GM23338 (cell line): ENCODE measurements around the gene IMPA2. TPM values are rescaled to one million over a fixed set of nuclear protein-coding genes. Genes with fewer than 3 reads are reported as not detected.

Experiments
- ATAC-seq: fragments of 200-7000 bp; cut with Tn5 transposase; 3 replicates; pipeline ENCODE4 v1.9.1; 2020
- DNase-seq: peaks from one replicate; pipeline ENCODE4 v3.0.0-alpha.2; 2015; ENCODE audit warnings: low spot score
- H2AFZ ChIP-seq: fragments of 200-600 bp; sonication (generic); 2 replicates; pipeline ENCODE4 v1.8.0; 2016; ENCODE audit warnings: antibody characterized with exemption, mild to moderate bottlenecking, moderate library complexity
- H3F3A ChIP-seq: fragments of 200-600 bp; sonication (generic); replicated peaks from 2 replicates; pipeline ENCODE4 v1.8.0; 2017; ENCODE audit warnings: antibody characterized with exemption, mixed run types, low read depth
- H3K27ac ChIP-seq: fragments of 200-600 bp; sonication (generic); 2 replicates; pipeline ENCODE4 v1.6.1; 2016; ENCODE audit warnings: low read depth
- H3K27me3 ChIP-seq: fragments of 200-600 bp; sonication (generic); 2 replicates; pipeline ENCODE4 v1.8.0; 2016; ENCODE audit warnings: mild to moderate bottlenecking, mixed run types, moderate library complexity; ENCODE audit not compliant: insufficient read depth
- H3K36me3 ChIP-seq: fragments of 200-600 bp; sonication (generic); 2 replicates; pipeline ENCODE4 v1.8.0; 2016; ENCODE audit warnings: mild to moderate bottlenecking; ENCODE audit not compliant: insufficient read depth
- H3K4me1 ChIP-seq: fragments of 200-600 bp; sonication (generic); 2 replicates; pipeline ENCODE4 v1.8.0; 2016; ENCODE audit warnings: mild to moderate bottlenecking, moderate library complexity; ENCODE audit not compliant: insufficient read depth
- H3K4me2 ChIP-seq: fragments of 200-600 bp; sonication (generic); 2 replicates; pipeline ENCODE4 v1.7.1; 2017; ENCODE audit warnings: mixed run types
- H3K4me3 ChIP-seq: fragments of 200-600 bp; sonication (generic); 2 replicates; pipeline ENCODE4 v1.6.1; 2016; ENCODE audit warnings: mixed run types
- H3K79me2 ChIP-seq: fragments of 200-600 bp; sonication (generic); replicated peaks from 2 replicates; pipeline ENCODE4 v1.8.0; 2017; ENCODE audit warnings: mild to moderate bottlenecking; ENCODE audit not compliant: insufficient read depth
- H3K9me2 ChIP-seq: fragments of 200-600 bp; sonication (generic); 2 replicates; pipeline ENCODE4 v1.8.0; 2017; ENCODE audit not compliant: insufficient read depth
- H4K20me1 ChIP-seq: fragments of 200-600 bp; sonication (generic); replicated peaks from 2 replicates; pipeline ENCODE4 v1.8.0; 2017; ENCODE audit warnings: mild to moderate bottlenecking; ENCODE audit not compliant: insufficient read depth
- H3K27ac Mint-ChIP-seq: 2 replicates; pipeline ENCODE4 v1.8.0; 2020; ENCODE audit warnings: inconsistent platforms, mild to moderate bottlenecking, moderate library complexity, mixed read lengths
- H3K27me3 Mint-ChIP-seq: 3 replicates; pipeline ENCODE4 v1.8.0; 2022; ENCODE audit warnings: low read depth, mild to moderate bottlenecking, moderate library complexity, mixed read lengths, inconsistent platforms; ENCODE audit not compliant: insufficient read depth, poor library complexity
- H3K36me3 Mint-ChIP-seq: 3 replicates; pipeline ENCODE4 v1.8.0; 2021; ENCODE audit warnings: low read depth, mild to moderate bottlenecking, inconsistent platforms, moderate library complexity, mixed read lengths
- H3K4me1 Mint-ChIP-seq: 3 replicates; pipeline ENCODE4 v1.8.0; 2020; ENCODE audit warnings: mild to moderate bottlenecking, inconsistent platforms, mixed read lengths
- H3K4me3 Mint-ChIP-seq: 3 replicates; pipeline ENCODE4 v1.8.0; 2021; ENCODE audit warnings: moderate library complexity, mild to moderate bottlenecking, inconsistent platforms, mixed read lengths
- H3K9me3 Mint-ChIP-seq: 3 replicates; pipeline ENCODE4 v1.8.0; 2020; ENCODE audit warnings: moderate library complexity, mild to moderate bottlenecking, inconsistent platforms, mixed read lengths
- CREB1 ChIP-seq: fragments of 250-450 bp; sonication (Bioruptor Pico); IDR thresholded peaks from 2 replicates; pipeline ENCODE4 v1.5.0; 2020; ENCODE audit warnings: low read depth, mild to moderate bottlenecking, moderate library complexity
- EZH2 ChIP-seq: fragments of 200-600 bp; sonication (generic); IDR thresholded peaks from one replicate; pipeline ENCODE4 v1.8.0; 2017; ENCODE audit warnings: antibody characterized with exemption, mild to moderate bottlenecking, low read depth; ENCODE audit not compliant: unreplicated experiment
- EZH2phosphoT487 ChIP-seq: fragments of 200-600 bp; sonication (generic); IDR thresholded peaks from one replicate; pipeline ENCODE4 v1.8.1; 2018; ENCODE audit warnings: antibody characterized with exemption; ENCODE audit not compliant: unreplicated experiment
- JUNB ChIP-seq: IDR thresholded peaks from one replicate; pipeline ENCODE4 v1.6.1; 2016; ENCODE audit warnings: antibody characterized with exemption; ENCODE audit not compliant: unreplicated experiment
- NANOG ChIP-seq: IDR thresholded peaks from 2 replicates; pipeline ENCODE4 v1.6.1; 2016; ENCODE audit warnings: antibody characterized with exemption, borderline replicate concordance
- POLR2AphosphoS5 ChIP-seq: IDR thresholded peaks from 2 replicates; pipeline ENCODE4 v1.6.1; 2016; ENCODE audit warnings: antibody characterized with exemption, low read depth
- STAT1 ChIP-seq: IDR thresholded peaks from one replicate; pipeline ENCODE4 v1.6.1; 2016; ENCODE audit warnings: antibody characterized with exemption; ENCODE audit not compliant: unreplicated experiment
- ZNF114 ChIP-seq: fragments of 250-450 bp; sonication (Bioruptor Pico); IDR thresholded peaks from 2 replicates; pipeline ENCODE4 v1.5.0; 2020; ENCODE audit warnings: mild to moderate bottlenecking, moderate library complexity
- ZNF331 ChIP-seq: fragments of 250-450 bp; sonication (Bioruptor Pico); IDR thresholded peaks from 2 replicates; pipeline ENCODE4 v1.5.0; 2020; ENCODE audit warnings: low read depth, mild to moderate bottlenecking, moderate library complexity
- polyA plus RNA-seq: library from polyadenylated mRNA; unstranded; fragments of >200 nt; fragmentation: Nextera tagmentation; extraction: Ambion mirVana; gene quantifications from 2 replicates; pipeline ENCODE4 v1.2.1, GENCODE V29; 2016
- total RNA-seq: library from RNA; depleted of rRNA; stranded (reverse); fragments of >200 nt; shearing (Covaris generic); gene quantifications from 2 replicates; pipeline ENCODE4 v1.2.3, GENCODE V29; 2014
- TF ChIP-seq, protein P1 (sequence below): IDR thresholded peaks from one replicate; pipeline ENCODE4 v1.6.1; 2018; ENCODE audit warnings: antibody characterized with exemption; ENCODE audit not compliant: unreplicated experiment
- TF ChIP-seq, protein P2 (sequence below): fragments of 250-450 bp; sonication (Bioruptor Pico); IDR thresholded peaks from 2 replicates; pipeline ENCODE4 v1.5.0; 2020; ENCODE audit warnings: mild to moderate bottlenecking, moderate library complexity
- TF ChIP-seq, protein P3 (sequence below), 2 experiments: fragments of 200-600 bp in 1 of 2; sonication (generic) in 1 of 2; conservative IDR thresholded peaks; 2 replicates each; pipeline versions ENCODE4 v1.5.1 to v1.6.1; 2016 to 2017; ENCODE audit warnings: antibody characterized with exemption in 2 of 2, low read depth in 2 of 2, mild to moderate bottlenecking in 2 of 2, moderate library complexity in 1 of 2
- TF ChIP-seq, protein P4 (sequence below): IDR thresholded peaks from 2 replicates; pipeline ENCODE4 v1.6.1; 2016; ENCODE audit warnings: antibody characterized with exemption

IMPA2 gene
- total and polyA plus RNA-seq, 2 experiments from 2014 or later: 50.4 to 122 TPM

DNA sequence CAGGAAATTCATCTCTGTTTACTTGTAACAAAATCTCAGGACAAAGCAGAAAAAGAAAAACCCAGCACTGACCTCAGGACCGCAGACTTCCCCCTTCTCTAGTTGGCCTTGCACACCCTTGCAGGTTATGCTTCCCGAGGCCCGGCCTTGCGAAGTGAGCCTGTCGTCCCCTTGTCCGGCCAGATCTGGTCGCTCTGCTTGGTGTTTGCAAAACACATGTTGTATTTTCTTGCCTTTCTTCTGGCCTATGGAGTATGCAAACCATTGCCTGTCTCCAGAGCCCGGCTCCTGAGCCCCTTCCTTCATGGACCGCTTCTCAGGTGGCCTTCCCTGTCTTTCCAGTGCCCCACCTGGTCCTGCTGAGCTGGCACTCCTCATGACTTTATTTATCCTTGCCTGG is 4.8 kb downstream of the IMPA2 start:
- no peak overlapping the region; the same call in 2 of the 3 replicates for H3K4me3 Mint-ChIP-seq
- no peaks in the 10 kb centered on the region for H3K27me3 ChIP-seq
- no peak for DNase-seq
- H3K4me3 ChIP-seq: no peak overlapping the region
- H2AFZ ChIP-seq: no peak overlapping the region
- peaks cover 78% of the 10 kb centered on the region for H3K4me1 Mint-ChIP-seq
- ATAC-seq: no peak
- 0 out of 3 replicates have a peak, but pooled peaks cover 4% of the 10 kb centered on the region for H3K9me3 Mint-ChIP-seq
- H3K36me3 Mint-ChIP-seq: peaks cover 8% of the 10 kb centered on the region
- TF ChIP-seq, protein P1, sequence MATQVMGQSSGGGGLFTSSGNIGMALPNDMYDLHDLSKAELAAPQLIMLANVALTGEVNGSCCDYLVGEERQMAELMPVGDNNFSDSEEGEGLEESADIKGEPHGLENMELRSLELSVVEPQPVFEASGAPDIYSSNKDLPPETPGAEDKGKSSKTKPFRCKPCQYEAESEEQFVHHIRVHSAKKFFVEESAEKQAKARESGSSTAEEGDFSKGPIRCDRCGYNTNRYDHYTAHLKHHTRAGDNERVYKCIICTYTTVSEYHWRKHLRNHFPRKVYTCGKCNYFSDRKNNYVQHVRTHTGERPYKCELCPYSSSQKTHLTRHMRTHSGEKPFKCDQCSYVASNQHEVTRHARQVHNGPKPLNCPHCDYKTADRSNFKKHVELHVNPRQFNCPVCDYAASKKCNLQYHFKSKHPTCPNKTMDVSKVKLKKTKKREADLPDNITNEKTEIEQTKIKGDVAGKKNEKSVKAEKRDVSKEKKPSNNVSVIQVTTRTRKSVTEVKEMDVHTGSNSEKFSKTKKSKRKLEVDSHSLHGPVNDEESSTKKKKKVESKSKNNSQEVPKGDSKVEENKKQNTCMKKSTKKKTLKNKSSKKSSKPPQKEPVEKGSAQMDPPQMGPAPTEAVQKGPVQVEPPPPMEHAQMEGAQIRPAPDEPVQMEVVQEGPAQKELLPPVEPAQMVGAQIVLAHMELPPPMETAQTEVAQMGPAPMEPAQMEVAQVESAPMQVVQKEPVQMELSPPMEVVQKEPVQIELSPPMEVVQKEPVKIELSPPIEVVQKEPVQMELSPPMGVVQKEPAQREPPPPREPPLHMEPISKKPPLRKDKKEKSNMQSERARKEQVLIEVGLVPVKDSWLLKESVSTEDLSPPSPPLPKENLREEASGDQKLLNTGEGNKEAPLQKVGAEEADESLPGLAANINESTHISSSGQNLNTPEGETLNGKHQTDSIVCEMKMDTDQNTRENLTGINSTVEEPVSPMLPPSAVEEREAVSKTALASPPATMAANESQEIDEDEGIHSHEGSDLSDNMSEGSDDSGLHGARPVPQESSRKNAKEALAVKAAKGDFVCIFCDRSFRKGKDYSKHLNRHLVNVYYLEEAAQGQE: no peak
- TF ChIP-seq CREB1 (CRISPR knock-in tag) (no peak), EZH2 (no peak), JUNB (no peak), POLR2AphosphoS5 (no peak), NANOG (no peak), STAT1 (no peak), EZH2phosphoT487 (no peak), ZNF114 (CRISPR knock-in tag) (no peak), ZNF331 (no peak)
- TF ChIP-seq, protein P2, sequence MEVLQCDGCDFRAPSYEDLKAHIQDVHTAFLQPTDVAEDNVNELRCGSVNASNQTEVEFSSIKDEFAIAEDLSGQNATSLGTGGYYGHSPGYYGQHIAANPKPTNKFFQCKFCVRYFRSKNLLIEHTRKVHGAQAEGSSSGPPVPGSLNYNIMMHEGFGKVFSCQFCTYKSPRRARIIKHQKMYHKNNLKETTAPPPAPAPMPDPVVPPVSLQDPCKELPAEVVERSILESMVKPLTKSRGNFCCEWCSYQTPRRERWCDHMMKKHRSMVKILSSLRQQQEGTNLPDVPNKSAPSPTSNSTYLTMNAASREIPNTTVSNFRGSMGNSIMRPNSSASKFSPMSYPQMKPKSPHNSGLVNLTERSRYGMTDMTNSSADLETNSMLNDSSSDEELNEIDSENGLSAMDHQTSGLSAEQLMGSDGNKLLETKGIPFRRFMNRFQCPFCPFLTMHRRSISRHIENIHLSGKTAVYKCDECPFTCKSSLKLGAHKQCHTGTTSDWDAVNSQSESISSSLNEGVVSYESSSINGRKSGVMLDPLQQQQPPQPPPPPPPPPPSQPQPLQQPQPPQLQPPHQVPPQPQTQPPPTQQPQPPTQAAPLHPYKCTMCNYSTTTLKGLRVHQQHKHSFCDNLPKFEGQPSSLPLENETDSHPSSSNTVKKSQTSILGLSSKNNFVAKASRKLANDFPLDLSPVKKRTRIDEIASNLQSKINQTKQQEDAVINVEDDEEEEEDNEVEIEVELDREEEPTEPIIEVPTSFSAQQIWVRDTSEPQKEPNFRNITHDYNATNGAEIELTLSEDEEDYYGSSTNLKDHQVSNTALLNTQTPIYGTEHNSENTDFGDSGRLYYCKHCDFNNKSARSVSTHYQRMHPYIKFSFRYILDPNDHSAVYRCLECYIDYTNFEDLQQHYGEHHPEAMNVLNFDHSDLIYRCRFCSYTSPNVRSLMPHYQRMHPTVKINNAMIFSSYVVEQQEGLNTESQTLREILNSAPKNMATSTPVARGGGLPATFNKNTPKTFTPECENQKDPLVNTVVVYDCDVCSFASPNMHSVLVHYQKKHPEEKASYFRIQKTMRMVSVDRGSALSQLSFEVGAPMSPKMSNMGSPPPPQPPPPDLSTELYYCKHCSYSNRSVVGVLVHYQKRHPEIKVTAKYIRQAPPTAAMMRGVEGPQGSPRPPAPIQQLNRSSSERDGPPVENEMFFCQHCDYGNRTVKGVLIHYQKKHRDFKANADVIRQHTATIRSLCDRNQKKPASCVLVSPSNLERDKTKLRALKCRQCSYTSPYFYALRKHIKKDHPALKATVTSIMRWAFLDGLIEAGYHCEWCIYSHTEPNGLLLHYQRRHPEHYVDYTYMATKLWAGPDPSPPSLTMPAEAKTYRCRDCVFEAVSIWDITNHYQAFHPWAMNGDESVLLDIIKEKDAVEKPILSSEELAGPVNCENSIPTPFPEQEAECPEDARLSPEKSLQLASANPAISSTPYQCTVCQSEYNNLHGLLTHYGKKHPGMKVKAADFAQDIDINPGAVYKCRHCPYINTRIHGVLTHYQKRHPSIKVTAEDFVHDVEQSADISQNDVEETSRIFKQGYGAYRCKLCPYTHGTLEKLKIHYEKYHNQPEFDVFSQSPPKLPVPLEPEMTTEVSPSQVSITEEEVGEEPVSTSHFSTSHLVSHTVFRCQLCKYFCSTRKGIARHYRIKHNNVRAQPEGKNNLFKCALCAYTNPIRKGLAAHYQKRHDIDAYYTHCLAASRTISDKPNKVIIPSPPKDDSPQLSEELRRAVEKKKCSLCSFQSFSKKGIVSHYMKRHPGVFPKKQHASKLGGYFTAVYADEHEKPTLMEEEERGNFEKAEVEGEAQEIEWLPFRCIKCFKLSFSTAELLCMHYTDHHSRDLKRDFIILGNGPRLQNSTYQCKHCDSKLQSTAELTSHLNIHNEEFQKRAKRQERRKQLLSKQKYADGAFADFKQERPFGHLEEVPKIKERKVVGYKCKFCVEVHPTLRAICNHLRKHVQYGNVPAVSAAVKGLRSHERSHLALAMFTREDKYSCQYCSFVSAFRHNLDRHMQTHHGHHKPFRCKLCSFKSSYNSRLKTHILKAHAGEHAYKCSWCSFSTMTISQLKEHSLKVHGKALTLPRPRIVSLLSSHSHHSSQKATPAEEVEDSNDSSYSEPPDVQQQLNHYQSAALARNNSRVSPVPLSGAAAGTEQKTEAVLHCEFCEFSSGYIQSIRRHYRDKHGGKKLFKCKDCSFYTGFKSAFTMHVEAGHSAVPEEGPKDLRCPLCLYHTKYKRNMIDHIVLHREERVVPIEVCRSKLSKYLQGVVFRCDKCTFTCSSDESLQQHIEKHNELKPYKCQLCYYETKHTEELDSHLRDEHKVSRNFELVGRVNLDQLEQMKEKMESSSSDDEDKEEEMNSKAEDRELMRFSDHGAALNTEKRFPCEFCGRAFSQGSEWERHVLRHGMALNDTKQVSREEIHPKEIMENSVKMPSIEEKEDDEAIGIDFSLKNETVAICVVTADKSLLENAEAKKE: no peak
- TF ChIP-seq, protein P3, sequence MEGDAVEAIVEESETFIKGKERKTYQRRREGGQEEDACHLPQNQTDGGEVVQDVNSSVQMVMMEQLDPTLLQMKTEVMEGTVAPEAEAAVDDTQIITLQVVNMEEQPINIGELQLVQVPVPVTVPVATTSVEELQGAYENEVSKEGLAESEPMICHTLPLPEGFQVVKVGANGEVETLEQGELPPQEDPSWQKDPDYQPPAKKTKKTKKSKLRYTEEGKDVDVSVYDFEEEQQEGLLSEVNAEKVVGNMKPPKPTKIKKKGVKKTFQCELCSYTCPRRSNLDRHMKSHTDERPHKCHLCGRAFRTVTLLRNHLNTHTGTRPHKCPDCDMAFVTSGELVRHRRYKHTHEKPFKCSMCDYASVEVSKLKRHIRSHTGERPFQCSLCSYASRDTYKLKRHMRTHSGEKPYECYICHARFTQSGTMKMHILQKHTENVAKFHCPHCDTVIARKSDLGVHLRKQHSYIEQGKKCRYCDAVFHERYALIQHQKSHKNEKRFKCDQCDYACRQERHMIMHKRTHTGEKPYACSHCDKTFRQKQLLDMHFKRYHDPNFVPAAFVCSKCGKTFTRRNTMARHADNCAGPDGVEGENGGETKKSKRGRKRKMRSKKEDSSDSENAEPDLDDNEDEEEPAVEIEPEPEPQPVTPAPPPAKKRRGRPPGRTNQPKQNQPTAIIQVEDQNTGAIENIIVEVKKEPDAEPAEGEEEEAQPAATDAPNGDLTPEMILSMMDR (conservative IDR thresholded peaks at IDR 0.05; ENCODE audit: low read depth in 2 of 2): no peak
- TF ChIP-seq, protein P4, sequence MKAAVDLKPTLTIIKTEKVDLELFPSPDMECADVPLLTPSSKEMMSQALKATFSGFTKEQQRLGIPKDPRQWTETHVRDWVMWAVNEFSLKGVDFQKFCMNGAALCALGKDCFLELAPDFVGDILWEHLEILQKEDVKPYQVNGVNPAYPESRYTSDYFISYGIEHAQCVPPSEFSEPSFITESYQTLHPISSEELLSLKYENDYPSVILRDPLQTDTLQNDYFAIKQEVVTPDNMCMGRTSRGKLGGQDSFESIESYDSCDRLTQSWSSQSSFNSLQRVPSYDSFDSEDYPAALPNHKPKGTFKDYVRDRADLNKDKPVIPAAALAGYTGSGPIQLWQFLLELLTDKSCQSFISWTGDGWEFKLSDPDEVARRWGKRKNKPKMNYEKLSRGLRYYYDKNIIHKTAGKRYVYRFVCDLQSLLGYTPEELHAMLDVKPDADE: no peak
- peaks cover 63% of the 10 kb centered on the region for H3K4me1 ChIP-seq
- H3K27ac Mint-ChIP-seq: no peak overlapping the region; the same call in 1 of the 2 replicates
- peaks cover 90% of the 10 kb centered on the region for H3K79me2 ChIP-seq
- H3F3A ChIP-seq: 0 out of 2 replicates have a peak, but pooled peaks cover 6% of the 10 kb centered on the region
- peaks cover 21% of the 10 kb centered on the region for H3K27me3 Mint-ChIP-seq
- H3K4me2 ChIP-seq: 0 out of 2 replicates have a peak overlapping the region, but pooled peaks have one; percentile 32
- no peaks in the 10 kb centered on the region for H3K9me2 ChIP-seq
- H3K27ac ChIP-seq: 0 out of 2 replicates have a peak overlapping the region, but pooled peaks have one; percentile 55
- peaks cover 51% of the 10 kb centered on the region for H4K20me1 ChIP-seq
- H3K36me3 ChIP-seq: no peaks in the 10 kb centered on the region
